T-helper 2 cell treated with Interferon-gamma antibody and Interleukin-4, amounts not matched to agents 5 μg/mL and 100 μg/mL, for 36 hours (primary cell): ENCODE results near the gene CCDC167.

Experiments
- DNase-seq: peaks from one replicate; pipeline ENCODE4 v3.0.0; 2021; ENCODE audit warnings: low spot score
- H3K27ac Mint-ChIP-seq: one replicate; pipeline ENCODE4 v1.8.0; 2021; ENCODE audit warnings: mild to moderate bottlenecking, mixed read lengths
- H3K27me3 Mint-ChIP-seq: one replicate; pipeline ENCODE4 v1.8.0; 2021; ENCODE audit warnings: low read depth, mixed read lengths
- H3K36me3 Mint-ChIP-seq: one replicate; pipeline ENCODE4 v1.8.0; 2021; ENCODE audit warnings: low read depth, mixed read lengths
- H3K4me1 Mint-ChIP-seq: one replicate; pipeline ENCODE4 v1.8.0; 2021; ENCODE audit warnings: low read depth, mixed read lengths
- H3K4me3 Mint-ChIP-seq: one replicate; pipeline ENCODE4 v1.8.0; 2022; ENCODE audit warnings: mild to moderate bottlenecking, moderate library complexity, mixed read lengths
- H3K9me3 Mint-ChIP-seq: one replicate; pipeline ENCODE4 v1.8.0; 2021; ENCODE audit warnings: mixed read lengths

Gene CCDC167

DNA sequence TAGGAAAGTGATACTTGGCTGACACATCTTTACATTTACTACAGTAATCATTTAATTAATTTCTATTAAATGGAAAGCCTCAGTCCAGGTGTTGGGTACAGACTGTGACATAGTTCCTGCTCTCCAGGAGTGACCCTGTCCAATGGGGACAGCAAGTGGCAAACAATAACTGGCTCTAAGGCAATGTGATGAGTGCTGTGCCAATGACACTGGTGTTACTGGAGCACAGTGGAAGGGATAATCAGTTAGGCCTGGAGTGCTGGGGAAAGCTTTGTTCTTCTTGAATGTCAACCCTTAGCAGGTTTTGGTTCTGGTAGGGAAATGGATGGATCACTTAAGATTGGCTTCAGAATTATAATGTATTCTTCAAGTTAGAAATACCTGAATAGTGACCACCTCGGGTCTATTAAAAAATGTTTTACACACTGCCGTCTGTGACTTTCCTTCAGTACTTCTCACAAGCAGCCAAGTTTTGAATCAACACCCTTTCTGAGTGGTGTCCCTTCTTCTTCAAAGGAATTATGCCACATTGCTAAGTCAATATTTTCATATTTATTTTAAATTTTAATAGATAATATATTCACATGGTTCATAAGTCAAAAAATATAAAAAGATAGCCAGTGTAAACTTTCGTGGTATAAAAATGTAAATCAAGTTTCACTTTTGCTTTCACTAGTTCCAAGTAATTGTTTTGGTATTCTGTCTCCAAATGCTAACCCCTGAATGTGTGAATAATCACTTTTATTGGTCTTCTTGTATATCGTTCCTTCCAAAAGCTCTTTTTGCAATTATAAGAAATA is 57.1 kb downstream of the CCDC167 start:
- Mint-ChIP-seq H3K36me3 (peaks cover 58% of the 10 kb centered on the region), H3K27me3 (no peaks in the 10 kb centered on the region), H3K4me3 (peak overlapping the region; percentile 88), H3K27ac (peak overlapping the region; percentile 96), H3K4me1 (peaks cover 17% of the 10 kb centered on the region), H3K9me3 (no peaks in the 10 kb centered on the region)
- no peak for DNase-seq

DNA sequence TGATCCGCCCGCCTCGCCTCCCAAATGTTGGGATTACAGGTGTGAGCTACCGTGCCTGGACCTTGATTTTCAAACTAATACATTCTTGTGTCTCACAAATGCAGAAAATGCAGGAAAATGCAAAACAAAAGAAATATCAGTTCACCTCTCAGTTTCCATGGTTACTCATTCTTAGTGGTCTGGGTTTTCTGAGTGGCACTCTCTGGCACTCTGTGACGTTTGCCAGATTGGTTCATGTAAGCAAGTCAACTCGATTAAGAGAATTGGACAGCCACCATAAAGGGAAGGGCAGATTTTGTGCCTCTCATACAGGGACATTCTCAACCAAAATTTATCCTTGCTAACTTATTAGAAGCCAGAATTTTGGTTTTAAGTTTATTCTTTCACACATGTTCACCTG is 58.0 kb downstream of the CCDC167 start:
- peak overlapping the region; percentile 88 for H3K27ac Mint-ChIP-seq
- H3K9me3 Mint-ChIP-seq, result no peaks in the 10 kb centered on the region
- no peak for DNase-seq
- H3K36me3 Mint-ChIP-seq, result peaks cover 56% of the 10 kb centered on the region
- H3K4me1 Mint-ChIP-seq, result peaks cover 17% of the 10 kb centered on the region
- no peak overlapping the region for H3K4me3 Mint-ChIP-seq
- no peaks in the 10 kb centered on the region for H3K27me3 Mint-ChIP-seq

DNA sequence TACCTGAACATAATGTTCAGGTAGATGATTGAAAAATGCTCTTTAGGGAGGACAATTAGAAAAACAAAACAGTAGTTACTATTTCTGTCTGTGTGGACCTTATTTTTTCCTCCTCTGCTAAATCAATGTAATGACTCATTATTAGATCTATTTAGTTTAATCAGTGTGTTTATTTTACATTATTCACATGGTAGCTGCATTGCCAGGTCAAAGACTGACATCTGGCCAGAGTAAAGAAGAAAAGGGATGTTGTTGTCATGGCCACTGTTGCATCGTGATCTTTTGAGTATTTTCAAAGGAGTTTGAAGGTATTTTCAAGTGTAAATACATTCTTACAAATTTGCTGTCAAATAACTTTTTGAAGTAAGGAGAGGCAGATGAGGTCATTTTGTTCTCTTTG is 60.8 kb downstream of the CCDC167 start:
- peaks cover 31% of the 10 kb centered on the region for H3K4me1 Mint-ChIP-seq
- peaks cover 47% of the 10 kb centered on the region for H3K36me3 Mint-ChIP-seq
- H3K27ac Mint-ChIP-seq, result peak overlapping the region; percentile 6
- no peak for DNase-seq
- no peak overlapping the region for H3K4me3 Mint-ChIP-seq
- H3K9me3 Mint-ChIP-seq, result no peaks in the 10 kb centered on the region
- no peaks in the 10 kb centered on the region for H3K27me3 Mint-ChIP-seq

DNA sequence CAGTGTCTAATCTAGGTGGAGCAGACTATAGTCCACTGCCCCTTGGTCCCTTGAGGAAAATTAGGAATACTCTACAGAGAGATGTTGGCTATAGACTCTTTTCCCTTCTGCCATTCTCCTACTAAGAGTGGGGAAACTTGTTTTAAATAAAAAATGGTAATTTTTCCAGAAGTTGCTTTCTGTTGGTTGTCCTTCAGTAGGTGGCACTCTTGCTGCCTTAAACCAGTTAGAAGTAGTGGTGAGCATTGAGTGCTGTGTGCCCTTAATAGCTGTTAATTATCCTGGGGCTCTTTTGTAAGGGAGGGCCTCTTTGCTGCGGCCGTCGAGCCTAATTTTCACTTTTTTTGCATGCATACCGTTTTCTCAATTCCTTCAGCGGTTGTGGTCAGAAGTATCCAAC is 63.9 kb downstream of the CCDC167 start:
- no peak for DNase-seq
- Mint-ChIP-seq H3K4me1 (peaks cover 27% of the 10 kb centered on the region), H3K4me3 (peak overlapping the region; percentile 24), H3K27ac (no peak overlapping the region), H3K9me3 (no peaks in the 10 kb centered on the region), H3K27me3 (no peaks in the 10 kb centered on the region), H3K36me3 (peaks cover 37% of the 10 kb centered on the region)

DNA sequence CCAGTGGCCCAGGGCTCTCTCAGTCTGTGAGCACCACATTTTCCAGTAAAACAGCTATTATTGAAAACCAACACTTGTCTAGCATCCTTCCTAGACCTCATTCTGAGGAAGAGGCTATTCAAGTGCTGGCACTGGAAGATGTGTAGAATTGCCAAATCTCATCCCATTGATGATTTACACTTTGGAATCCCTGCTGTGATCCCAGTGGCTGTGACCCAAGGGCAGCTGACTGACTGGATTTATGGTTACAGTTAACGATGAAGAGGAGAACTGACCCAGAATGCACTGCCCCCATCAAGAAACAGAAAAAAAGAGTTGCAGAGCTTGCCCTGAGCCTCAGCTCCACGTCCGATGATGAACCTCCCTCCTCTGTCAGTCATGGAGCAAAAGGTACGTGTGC is 64.3 kb downstream of the CCDC167 start:
- H3K27ac Mint-ChIP-seq, result no peak overlapping the region
- no peaks in the 10 kb centered on the region for H3K9me3 Mint-ChIP-seq
- H3K4me1 Mint-ChIP-seq, result peaks cover 27% of the 10 kb centered on the region
- peak overlapping the region; percentile 96 for H3K4me3 Mint-ChIP-seq
- H3K36me3 Mint-ChIP-seq, result peaks cover 37% of the 10 kb centered on the region
- H3K27me3 Mint-ChIP-seq, result no peaks in the 10 kb centered on the region
- no peak for DNase-seq

DNA sequence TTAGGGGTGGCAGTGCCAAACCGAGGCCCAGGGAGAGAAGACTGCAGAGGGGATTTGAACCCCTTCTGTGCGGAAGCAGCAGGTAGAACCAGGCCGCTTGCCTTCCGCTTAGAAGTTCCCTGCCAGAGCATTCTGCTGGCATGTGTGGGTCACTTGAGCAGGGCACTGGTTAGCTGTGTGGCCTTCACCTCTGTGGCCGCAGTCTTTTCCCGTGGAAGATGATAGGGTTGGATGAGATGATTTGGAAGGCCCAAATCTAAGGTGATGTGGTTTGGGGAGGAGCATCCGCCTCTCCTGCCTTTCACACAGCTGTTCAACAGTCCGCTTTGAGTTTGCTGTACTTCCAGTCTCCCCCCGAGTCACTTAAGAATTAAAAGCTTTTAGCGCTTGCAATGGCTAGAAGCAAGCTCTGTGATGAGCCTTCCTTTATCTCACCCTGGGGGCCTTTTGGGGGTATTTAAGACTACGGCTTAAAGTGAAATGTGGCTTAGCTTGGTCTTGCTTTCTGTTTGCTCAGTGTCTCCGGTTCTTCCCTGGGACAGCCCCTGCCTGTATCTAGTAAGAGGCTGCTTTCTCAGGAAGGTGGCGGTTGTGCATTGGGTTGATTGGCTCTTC is 65.9 kb downstream of the CCDC167 start:
- Mint-ChIP-seq H3K9me3 (no peaks in the 10 kb centered on the region), H3K36me3 (peaks cover 30% of the 10 kb centered on the region), H3K27ac (peak overlapping the region; percentile 98), H3K4me1 (peaks cover 27% of the 10 kb centered on the region), H3K4me3 (peak overlapping the region; percentile 96), H3K27me3 (peaks cover under 1% of the 10 kb centered on the region)
- peak; percentile 58 for DNase-seq
